HepG2 (cell line): Measurements from ENCODE around the gene ETV2. TPM values are rescaled to one million over a fixed set of nuclear protein-coding genes. Genes with fewer than 3 reads are reported as not detected.
A peak's percentile ranks its signal among the peaks of the same experiment; 100 is the strongest.

Experiments
- EEA1 ChIP-seq: sonication (generic); formaldehyde crosslinking; IDR thresholded peaks from 2 replicates; pipeline ENCODE4 v1.5.1; 2020; ENCODE audit warnings: mild to moderate bottlenecking, missing genetic modification reagents, borderline replicate concordance
- HMGXB4 ChIP-seq, 2 experiments: sonication (generic) in 1 of 2; formaldehyde crosslinking in 1 of 2; IDR thresholded peaks; 2 replicates each; pipeline versions ENCODE4 v1.4.0 to v1.6.1; 2018 to 2020; ENCODE audit warnings: missing genetic modification reagents in 2 of 2, borderline replicate concordance in 1 of 2, low read depth in 1 of 2, mild to moderate bottlenecking in 1 of 2, missing biosample characterization in 1 of 2
- HNF1A ChIP-seq, 2 experiments: sonication (generic) in 1 of 2; formaldehyde crosslinking in 1 of 2; IDR thresholded peaks; 2 replicates each; pipeline versions ENCODE4 v1.4.0 to v1.6.1; 2016 to 2020; ENCODE audit warnings: borderline replicate concordance in 1 of 2, low read depth in 1 of 2, mild to moderate bottlenecking in 1 of 2, missing genetic modification reagents in 1 of 2
- KDM1A ChIP-seq: IDR thresholded peaks from 2 replicates; pipeline ENCODE4 v1.6.1; 2016; ENCODE audit warnings: missing compliant biosample characterization
- KDM4B ChIP-seq: sonication (generic); formaldehyde crosslinking; IDR thresholded peaks from 2 replicates; pipeline ENCODE4 v1.4.0; 2020; ENCODE audit warnings: missing genetic modification reagents
- NR2F6 ChIP-seq, 2 experiments: IDR thresholded peaks; 2 replicates each; pipeline ENCODE4 v1.6.1; 2016; ENCODE audit warnings: antibody characterized with exemption in 1 of 2, mild to moderate bottlenecking in 1 of 2
- SOX13 ChIP-seq, 3 experiments: fragments of 450-650 bp in 1 of 3; sonication (generic) in 1 of 3; formaldehyde crosslinking in 1 of 3; IDR thresholded peaks in 2 of 3; conservative IDR thresholded peaks in 1 of 3; 2 replicates each; pipeline versions ENCODE4 v1.5.0 to v1.6.1; 2016 to 2020; ENCODE audit warnings: antibody characterized with exemption in 1 of 3, mild to moderate bottlenecking in 1 of 3, missing compliant biosample characterization in 1 of 3, missing genetic modification reagents in 1 of 3, moderate library complexity in 1 of 3
- ZFP82 ChIP-seq: sonication (generic); formaldehyde crosslinking; IDR thresholded peaks from 2 replicates; pipeline ENCODE4 v1.5.1; 2020; ENCODE audit warnings: mild to moderate bottlenecking, missing genetic modification reagents, borderline replicate concordance
- ZGPAT ChIP-seq: IDR thresholded peaks from 2 replicates; pipeline ENCODE4 v1.6.1; 2016; ENCODE audit warnings: mild to moderate bottlenecking
- ZNF138 ChIP-seq: sonication (generic); formaldehyde crosslinking; IDR thresholded peaks from 2 replicates; pipeline ENCODE4 v1.5.0; 2020; ENCODE audit warnings: mild to moderate bottlenecking, low read depth, missing genetic modification reagents
- ZNF609 ChIP-seq: sonication (generic); formaldehyde crosslinking; IDR thresholded peaks from 2 replicates; pipeline ENCODE4 v1.4.0; 2020; ENCODE audit warnings: mild to moderate bottlenecking, missing genetic modification reagents, borderline replicate concordance
- ZNF616 ChIP-seq: sonication (generic); formaldehyde crosslinking; IDR thresholded peaks from 2 replicates; pipeline ENCODE4 v1.5.0; 2020; ENCODE audit warnings: low read depth, mild to moderate bottlenecking, missing genetic modification reagents
- ZNF674 ChIP-seq: sonication (generic); formaldehyde crosslinking; IDR thresholded peaks from 2 replicates; pipeline ENCODE4 v1.5.0; 2020; ENCODE audit warnings: low read depth, mild to moderate bottlenecking, missing genetic modification reagents
- polyA plus RNA-seq, 8 experiments: library from polyadenylated mRNA; depleted of rRNA in 3 of 8; stranded (reverse) in 7 of 8; unstranded in 1 of 8; fragments of >200 nt; fragmentation: Illumina TruSeq in 4 of 8; extraction: Trizol in 4 of 8; gene quantifications; 2 replicates each; pipeline versions ENCODE4 v1.2.1 to v1.2.3, GENCODE V29; 2011 to 2016; ENCODE audit warnings: low read depth in 4 of 8, missing spikeins in 1 of 8, mixed read lengths in 1 of 8; ENCODE audit not compliant: insufficient read depth in 1 of 8
- total RNA-seq, 5 experiments: library from RNA; depleted of rRNA; stranded (reverse); fragments of >200 nt; fragmentation: Illumina TruSeq; extraction: Trizol; gene quantifications; 2 replicates each; pipeline ENCODE4 v1.2.3, GENCODE V29; 2016; ENCODE audit warnings: low read depth in 1 of 5

Gene ETV2
- total and polyA plus RNA-seq, 2 of the 13 experiments (the other 11 are each of a cell fraction or from before 2014, with no cell fraction given), result 0.07 to 0.20 TPM

- TF ChIP-seq ZNF138 (CRISPR knock-in tag) (no peak), ZNF609 (CRISPR knock-in tag) (no peak), KDM1A (CRISPR knock-in tag) (no peak), NR2F6 (IDR thresholded peaks at IDR 0.05) (0 out of 2 replicates have a peak, but pooled peaks have one; percentile 21), NR2F6 (CRISPR knock-in tag; IDR thresholded peaks at IDR 0.05) (peak; percentile 77), ZFP82 (CRISPR knock-in tag) (no peak), HMGXB4 (CRISPR knock-in tag; IDR thresholded peaks at IDR 0.05; ENCODE audit: borderline replicate concordance in 1 of 2, low read depth in 1 of 2) (peak; percentile 87 to 94), ZNF674 (CRISPR knock-in tag) (no peak), SOX13 (IDR thresholded peaks at IDR 0.05) (no peak), SOX13 (CRISPR knock-in tag; conservative IDR thresholded peaks at IDR 0.05 in 1 of 2, IDR thresholded peaks at IDR 0.05 in 1 of 2) (peak in 1 of 2 experiments; percentile 18; a peak in 1 of 4 replicates), EEA1 (CRISPR knock-in tag) (no peak), ZNF616 (CRISPR knock-in tag) (no peak), ZGPAT (CRISPR knock-in tag) (no peak), KDM4B (CRISPR knock-in tag) (no peak), HNF1A (IDR thresholded peaks at IDR 0.05; ENCODE audit: low read depth) (no peak), HNF1A (CRISPR knock-in tag; IDR thresholded peaks at IDR 0.05; ENCODE audit: borderline replicate concordance) (no peak)
Observed at GRCh38 chr19:35693835-35694599, 52.5 kb downstream of the ETV2 start (continued).
